ENCODE measurements around the gene INPP5A.
A peak's percentile ranks its signal among the peaks of the same experiment; 100 is the strongest.

The INPP5A gene

DNA sequence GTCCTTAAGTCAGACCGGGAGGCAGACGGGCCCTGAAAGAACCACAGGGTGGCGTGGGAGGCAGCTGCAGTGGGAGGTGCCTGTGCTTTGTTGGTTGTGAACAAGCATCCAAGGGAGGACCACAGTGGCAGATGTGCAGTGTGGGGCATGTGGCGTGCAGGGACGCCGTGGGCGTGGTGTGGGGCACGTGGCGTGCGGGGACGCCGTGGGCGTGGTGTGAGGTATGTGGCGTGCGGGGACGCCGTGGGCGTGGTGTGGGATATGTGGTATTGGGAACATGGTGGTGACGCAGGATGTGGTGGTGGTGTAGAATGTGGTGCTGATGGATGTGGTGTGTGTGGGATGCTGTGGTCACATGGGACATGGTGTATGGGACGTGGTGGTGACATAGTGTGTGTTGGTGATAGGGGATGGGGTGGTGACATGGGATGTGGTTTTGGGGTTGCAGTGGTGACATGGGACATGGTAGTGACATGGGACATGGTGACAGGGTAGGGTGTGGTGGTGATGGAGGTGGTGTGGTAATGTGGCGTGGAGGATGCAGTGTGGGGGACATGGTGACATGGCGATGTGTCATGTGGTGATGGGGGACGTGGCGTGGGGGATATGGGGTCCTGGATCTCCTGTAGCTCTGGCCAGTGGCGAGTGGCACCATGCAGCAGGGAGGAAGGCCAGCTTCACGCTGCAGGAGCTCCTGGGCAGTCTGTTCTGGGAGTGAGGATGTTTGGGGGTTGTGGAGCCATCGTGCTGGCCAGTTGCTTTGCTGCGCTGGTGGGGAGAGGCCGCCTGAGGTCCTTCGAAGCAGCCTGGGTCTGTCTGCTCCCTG, 78.8 kb downstream of the INPP5A start:
- DNase-seq: peak; percentile 38

DNA sequence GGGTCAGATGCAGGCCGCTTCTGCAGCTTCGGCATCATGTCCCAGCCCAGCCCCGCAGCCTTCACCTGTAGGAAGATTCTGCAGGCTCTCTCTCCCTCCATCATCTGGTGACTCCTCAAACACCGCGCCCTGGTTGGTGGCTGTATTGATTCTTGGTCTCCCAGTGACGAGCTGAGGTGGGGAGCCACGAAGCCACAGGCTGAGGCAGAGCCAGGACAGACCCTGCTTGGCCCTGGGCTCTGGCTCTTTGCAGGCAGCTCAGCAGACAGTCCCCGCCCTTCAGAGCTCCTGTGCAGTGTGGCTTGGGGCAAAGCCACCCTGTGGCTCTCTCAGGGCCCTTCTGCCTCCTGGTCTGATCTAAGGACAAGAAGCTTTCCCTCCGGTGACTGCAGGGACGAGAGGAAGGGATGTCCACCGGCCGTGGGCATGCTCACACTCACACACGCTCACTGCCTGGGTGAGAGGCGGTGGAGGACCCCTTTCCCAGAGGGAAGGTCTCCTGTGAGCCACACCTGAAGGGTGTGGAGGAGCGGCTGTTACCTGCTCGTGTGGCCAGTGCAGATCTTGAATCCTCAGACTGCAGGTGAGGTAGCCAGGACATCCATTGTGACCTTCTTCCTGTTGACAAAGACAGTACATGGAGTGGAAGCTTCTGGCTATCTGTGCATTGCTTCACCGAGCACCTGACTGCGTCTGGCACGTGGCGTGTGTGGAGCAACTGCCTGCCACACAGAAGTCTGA, 79.6 kb downstream of the INPP5A start:
- DNase-seq: no peak

DNA sequence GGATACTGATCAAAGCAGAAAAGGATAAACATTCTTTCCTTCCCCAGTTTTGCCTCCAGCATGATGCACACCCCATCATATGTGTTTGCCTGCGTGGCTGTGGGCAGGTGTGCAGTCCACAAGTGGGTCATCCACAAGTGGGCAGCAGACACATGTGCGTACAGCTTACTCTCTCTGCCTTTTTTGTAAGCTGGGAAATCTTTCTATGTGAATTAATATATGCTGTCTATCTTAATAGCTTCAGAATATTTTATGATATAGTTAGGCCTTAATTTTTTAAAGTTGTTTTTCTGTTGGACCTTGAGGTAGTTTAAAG, 80.1 kb downstream of the INPP5A start:
- DNase-seq: no peak

DNA sequence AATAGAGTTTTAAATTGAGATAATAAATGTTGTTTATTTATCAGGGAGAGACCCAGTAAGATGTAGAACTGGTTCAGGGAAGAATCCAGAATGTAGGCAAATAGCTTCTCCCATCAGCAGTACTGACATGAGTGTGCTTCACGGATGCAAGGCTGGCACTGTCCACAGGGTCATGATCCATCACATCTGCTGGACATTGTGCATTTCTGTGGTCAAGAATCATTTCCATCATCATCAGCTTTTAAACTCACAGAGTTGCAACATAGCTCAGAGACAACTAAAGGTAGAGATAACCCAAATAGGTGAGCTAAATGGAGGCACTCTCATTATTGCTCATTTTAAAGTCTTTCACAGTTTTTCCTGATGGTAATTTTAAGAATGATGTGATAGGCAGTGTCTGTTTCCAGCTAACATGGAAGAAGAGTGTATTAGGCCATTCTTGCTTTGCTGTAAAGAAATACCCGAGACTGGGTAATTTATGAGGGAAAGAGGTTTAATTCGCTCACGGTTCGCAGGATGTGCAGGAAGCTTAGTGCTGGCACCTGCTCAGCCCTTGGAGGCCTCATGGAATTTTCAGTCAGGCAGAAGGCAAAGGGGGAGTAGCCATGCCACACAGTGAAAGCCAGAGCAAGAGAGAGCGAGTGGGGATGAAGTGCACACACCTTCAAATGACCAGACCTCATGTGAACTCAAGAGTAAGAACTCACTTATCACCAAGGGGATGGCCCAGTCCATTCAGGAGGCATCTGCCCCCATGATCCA, 80.8 kb downstream of the INPP5A start:
- DNase-seq: no peak

DNA sequence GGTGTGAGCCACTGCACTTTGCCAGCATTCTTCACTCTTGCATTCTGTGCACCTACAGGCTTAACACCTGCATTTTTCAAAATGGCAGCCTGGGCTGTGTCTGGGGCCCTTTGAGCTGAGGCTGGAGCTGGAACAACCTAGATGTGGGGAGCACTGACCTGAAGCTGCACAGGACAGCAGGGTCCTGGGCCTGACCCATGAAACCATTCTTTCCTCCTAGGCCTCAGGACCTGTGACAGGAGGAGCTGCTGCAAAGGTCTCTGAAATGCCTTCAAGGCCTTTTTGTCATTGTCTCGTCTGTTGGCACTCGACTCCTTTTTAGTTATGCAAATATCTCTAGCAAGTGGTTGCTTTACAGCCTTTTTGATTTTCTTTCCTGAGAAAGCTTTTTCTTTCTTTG, 82.3 kb downstream of the INPP5A start:
- DNase-seq: no peak

DNA sequence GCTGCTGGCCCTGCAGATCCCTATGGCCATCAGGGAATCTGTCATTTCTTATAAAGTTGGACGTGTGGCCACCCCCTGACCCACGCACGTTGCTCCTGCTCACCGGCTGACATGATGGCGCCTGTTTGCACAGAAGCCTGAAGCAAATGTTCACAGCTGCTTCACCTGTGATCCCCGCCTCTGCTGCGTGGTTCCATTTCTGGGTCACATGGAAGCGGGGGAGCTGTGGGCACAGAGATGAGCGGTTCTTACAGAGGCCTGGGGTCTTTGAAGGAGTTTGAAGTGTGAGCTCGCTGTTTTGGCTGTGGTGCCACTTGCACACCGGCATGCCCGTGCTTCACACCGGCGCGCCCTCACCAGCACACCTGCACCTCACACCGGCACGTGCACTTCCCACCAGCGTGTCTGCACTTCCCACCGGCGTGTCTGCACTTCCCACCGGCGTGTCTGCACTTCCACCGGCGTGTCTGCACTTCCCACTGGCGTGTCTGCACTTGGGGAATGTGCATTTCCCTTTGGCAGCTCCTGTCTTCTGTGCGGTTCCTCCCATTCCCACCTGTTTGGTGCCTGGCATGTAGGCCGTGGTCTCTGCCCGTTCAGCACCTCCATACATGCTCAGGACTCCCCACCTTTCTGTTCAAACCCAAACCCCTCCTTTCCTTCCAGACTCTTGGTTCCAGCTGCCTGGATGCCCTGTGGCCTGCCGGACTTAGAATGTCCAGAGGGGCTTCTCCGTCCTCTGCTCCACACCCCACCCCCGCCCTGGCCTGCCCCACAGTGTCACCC, 86.7 kb downstream of the INPP5A start:
- no peak for DNase-seq

DNA sequence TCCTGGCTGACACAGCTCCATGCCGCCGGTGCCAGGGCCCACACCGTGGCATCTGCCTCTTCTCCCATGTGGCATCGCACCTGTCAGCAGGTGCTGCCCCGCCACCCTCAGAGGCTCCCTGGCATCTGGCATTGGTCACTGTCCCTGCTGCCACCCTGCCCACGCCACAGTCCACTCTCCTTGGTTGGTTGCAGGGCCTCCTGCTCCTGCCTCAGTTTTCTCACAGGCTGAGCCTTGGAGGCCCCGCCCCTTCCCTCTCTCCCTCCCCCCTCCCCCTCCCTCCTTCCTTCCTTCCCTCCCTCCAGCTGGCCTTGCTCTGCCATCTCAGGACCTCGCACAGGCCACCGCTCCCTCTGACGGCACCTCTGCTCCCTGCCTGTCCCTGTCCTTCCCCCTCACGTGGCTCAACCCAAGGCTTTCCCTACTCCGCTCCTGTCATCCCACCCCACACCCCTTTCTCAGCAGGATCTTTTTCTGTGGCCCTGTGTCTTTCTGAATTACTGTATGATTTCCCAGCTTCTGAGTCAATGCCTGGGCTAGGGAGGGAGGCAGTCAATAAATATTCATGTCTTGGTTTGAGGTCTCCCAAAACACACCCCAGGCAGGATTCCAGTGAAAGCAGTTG, 87.4 kb downstream of the INPP5A start:
- no peak for DNase-seq

DNA sequence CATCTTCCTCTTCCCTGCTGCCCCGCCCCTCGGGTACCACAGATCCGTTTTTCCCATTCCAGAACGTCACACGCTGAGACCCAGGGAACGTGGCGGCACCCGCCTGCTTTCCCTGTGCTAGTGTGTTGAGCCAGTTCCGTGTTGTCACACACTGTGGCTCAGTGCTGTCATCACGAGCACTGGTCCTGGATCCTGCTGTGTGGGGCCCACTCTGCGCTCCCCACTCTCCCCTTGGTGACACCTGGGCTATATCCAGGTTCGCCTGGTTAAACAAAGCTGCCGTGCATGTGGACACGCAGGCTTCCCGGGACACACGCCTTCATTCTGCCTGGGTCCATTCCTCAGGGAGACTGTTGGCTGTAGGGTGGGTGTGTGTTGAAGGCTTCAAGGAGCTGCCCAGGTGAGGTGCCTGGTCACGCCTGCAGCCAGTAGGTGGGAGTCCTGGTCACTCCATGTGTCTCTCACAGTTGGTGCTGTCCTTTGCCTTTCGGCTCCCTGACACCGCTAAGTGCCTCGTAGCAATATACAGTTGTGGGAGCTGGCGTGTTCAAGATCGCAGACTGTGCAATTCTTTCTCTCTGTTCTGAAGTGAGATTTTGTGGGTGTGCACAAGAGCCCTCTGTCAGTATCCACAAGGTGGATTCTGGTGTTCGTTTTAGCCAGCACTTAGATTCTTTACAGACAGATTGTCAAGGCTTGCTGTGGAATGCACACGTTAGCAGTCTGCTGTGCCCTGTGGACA, 88.6 kb downstream of the INPP5A start:
- DNase-seq: no peak

DNA sequence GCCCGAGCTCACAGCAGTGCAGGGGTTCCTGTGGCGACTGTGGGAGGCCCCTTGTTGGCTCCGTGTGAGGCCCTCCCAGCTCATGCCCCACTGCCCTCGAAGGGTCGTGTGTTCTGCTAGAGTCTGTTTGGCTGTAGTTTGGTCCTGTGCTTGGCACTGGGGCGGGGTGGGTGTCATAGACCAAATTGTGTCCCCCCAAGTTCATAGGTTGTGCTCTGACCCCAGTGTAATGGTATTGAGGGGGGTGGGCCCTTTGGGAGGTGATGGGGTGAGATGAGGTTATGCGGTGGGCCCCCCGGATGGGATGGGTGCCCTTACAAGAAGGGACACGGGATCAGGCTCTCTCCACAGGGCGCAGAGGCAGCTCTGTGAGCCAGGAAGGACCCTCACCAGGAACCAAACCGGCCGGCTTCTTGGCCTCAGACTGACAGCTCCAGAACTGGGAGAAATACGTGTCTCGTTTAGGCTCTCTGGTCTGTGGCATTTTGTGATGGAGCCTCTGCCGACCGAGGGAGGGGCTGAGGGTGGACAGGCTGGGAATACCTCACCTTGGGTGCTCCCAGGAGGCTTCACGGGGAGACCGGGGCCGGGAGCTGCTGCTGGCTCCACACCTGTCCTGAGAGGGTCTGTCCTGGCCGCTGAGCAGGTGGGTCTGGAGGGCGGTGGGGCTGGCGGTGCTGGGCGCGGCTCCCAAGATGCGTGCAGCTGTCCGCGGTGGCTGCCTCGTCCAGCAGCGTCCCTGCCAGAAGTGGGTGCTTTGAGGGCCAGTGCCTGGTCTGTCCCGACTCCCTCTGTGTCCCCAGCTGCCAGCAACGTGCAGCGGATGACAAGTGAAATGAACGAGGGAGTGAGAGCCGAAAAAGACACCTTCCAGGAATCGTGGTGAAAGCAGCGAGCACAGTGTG, 89.4 kb downstream of the INPP5A start:
- DNase-seq: no peak

DNA sequence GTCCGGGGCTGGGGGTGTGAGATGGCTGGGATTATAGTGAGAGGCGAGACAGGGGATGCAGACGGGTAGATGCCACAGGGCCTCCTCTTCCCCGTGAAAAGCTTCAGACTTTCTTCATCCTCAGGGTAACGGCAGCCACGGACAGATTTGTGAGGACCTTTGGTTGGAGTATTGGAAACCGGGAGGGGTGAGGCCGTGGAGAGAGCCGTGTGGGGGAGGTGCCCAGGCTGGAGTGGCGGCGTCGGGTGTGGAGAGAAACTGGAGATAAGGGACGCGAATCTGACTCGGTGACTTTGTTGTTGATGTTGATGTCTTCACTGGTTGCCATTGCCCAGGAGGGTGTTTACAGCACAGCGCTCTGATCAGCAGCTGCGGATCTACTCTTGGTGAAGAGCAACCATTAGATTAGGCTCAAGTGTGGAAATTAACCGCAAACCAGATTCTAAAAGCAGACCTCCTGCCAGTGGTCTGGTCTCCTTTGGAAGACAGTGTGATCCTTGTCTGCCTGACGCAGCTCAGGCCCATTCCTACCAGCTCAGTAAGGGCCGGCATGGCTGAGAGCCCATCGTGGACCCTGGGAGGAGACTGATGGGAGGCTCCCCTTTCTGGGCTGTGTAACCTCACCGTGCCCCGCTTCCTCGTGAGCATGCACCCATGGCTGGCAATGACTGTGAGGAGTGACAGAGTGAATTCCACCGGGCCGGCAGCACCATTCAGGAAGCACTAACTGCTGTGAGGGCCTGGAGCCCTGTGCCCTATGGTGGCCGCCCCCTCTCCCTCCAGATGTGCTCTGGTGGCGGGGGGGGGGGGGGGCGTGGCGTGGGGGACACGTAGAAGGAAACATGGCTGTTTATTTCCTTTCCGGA, 90.3 kb downstream of the INPP5A start:
- peak; percentile 24 for DNase-seq

DNA sequence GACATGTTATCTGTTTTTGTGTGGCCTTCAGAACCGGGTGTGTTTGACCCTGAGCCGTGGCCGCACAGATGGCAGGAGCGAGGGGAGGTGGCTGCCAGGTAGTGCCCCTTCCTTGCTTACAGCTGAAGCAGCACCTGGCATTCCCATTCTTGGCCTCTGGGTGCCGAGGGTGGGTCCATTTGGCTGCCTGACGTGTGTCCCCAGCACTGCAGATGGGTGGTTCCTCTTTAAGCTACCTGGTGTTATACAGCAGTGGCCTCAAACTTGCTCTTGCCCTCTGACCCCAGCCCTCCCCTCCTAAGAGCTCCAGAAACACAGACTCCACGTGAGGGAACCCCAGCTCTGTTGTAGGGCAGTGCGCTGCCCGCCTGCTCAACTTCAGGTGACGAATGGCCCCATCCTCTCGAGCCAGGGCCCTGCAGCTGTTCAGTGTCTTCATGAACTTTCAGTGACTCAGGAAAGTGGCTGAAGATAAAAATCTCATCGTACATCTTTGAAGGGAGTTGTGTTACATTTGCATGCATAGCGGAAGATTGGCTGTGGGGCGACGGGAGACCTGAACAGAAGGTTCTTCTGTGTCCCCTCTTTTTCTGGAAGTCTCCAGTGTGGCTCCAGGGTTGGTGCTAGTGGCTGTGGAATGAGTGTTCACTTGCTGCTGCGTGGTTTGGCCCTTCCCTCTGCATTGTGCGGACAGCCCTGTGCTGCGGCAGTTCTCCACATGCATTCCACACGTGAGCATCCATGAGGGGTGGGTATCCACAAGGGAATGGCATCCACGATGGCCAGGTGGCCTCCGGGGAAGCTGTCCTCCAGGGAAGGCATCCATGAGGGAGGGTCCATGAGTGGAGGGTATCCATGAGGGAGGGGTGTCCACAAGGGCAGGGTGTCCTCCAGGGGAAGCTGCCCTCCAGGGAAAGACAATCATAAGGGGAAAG, 91.6 kb downstream of the INPP5A start:
- DNase-seq: no peak

DNA sequence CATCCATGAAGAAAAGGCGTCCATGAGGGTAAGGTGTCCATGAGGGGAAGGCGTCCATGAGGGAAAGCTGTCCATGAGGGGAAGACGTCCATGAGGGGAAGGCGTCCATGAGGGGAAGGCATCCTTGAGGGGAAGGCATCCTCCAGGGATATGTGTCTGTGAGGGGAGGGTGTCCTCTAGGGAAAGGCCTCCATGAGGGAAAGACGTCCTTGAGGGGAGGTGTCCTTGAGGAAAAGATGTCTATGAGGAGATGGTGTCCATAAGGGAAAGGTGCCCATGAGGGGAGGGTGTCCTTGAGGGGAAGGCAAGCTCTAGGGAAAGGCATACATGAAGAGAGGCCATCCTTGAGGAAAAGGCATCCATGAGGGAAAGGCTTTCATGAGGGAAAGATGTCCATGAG, 92.6 kb downstream of the INPP5A start:
- DNase-seq: no peak

DNA sequence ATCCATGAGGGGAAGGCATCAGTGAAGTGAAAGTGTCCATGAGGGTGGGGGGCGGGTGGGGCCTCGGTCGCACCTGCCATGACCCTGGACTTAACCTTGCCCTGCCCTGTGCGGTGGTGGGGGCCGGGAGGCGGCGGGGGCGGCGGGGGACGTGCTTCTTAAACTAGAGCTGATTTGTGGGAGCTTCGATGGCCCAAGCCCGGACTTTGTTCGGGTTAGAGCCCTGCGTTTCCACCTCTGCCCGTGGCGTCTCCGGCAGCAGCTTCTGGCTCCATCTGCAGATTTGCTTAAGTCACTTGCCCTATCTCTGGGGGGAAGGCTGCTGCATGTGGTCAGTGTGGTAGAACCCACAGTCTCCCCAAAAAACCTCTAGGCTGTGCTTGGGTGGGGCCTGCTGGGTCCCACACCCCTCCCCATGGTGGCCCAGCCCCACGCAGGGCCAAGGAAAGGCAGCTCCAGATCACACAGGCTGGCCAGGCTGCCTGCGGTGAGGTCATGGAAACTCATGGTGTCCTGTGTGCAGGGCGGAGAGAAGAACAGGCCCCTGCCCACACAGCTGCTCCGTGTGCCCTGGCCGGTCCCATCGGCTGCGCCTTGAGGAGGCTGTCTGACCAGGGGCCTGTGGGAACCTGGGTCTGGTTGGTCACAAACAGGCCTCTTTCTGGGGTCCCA, 93.2 kb downstream of the INPP5A start:
- no peak for DNase-seq

DNA sequence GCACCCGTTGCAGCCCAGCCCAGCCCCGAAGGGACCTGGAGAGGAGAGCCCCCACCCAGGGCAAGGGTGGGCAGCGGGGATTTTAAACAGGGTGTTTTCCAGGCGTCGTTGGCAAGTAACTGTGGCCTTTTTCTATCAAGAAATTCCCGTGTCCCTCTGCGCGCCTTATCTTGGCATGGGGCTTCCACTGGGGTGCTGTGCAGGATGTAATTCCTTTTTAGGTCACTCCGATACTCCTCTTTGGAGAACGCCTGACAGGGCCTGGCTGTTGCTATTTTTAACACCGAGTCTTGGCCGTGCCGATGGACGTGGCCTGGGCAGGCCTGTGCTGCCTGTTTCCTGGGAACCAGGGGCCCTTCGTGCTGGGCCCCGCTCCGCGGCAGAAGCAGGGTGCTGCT, 93.8 kb downstream of the INPP5A start:
- no peak for DNase-seq

DNA sequence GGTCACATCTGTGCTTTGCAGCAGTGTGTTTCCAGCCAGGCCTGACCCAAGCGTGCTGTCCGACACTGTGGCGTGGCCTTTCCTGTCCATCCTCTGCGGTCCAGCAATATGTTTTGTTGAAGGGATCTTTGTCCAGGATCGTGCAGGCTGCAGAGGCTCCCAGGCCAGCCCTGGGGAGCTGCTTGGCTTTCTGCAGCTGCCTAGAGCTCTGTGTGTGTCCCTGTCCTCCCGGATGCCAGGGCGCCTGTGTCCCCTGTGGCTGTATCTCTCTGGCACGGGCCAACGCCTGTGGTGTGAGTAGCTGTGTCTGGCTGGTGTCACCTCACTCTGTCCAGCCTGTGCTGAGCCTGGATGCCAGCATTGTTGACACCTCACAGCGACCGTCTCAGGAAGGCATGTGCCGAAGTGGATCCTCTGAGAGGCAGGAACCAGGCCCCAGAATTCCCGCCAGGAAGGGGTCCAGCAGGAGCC, 94.5 kb downstream of the INPP5A start:
- no peak for DNase-seq

DNA sequence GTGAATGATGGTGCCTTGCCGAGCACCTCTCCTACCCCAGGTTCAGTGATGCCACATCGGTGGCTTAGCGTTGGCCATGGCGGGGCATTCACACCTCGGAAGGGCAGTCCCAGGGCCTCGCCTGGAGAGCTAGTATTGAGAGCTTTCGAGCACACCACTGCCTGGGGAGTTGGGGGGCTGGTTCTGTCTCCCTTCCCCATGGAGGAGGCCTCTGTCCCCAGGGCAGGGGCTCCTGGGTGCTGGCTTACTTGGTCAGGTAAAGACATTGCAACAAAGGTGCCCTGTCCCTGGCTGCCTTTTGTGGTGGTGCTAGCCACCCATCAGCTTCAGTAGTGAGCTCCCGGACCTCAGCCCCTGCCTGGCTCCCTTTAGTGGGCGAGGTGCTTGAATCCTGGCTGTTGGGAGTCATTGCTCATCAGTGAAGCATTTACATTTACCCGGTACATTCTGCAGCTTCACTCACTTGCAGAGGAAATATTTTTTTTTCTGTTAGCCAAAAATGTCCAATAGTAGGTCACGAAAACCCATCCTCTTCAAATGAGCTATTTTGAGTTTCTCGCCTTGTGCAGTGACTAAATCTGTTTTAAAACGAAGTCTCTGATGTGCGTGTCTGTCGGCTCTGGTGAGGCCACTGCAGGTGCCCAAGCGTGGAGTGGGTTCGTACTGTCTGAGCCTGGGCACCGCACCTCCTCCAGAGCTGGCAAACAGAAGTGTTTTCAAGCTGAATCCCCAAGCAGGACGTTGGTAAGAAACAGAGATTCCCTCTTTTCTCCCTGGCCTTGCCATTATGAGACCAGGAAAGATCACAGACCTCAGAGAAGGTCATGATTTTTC, 95.5 kb downstream of the INPP5A start:
- no peak for DNase-seq

All from CD4-positive, alpha-beta T cell treated with Interleukin-6 for 4 hours (primary cell).